Erythroblast (primary cell): Measurements from ENCODE around the gene B3GAT3.
"Not testable (repeated sequence)": the region's sequence is repeated elsewhere in the genome, so short reads cannot be mapped to it uniquely, and the experiment has no call there.

ENCODE experiments used
- DNase-seq, 2 experiments: peaks; one replicate each; lab custom pipeline; 2025; lab: John Stamatoyannopoulos, UW
- GATA1 ChIP-seq: IDR thresholded peaks from 2 replicates; pipeline ENCODE4 v1.6.1; 2011; ENCODE audit warnings: low read depth, mild to moderate bottlenecking, control low read depth, low read length, moderate library complexity
- POLR2A ChIP-seq: IDR thresholded peaks from 2 replicates; pipeline ENCODE4 v1.6.1; 2011; ENCODE audit warnings: mild to moderate bottlenecking, low read length

The B3GAT3 gene

GRCh38 chr11:62591448-62592145 is 30.2 kb downstream of the B3GAT3 start, which contains the start of gene TUT1:
Gene TUT1 (minus strand): TSS chr11:62591523. CDS start chr11:62591485, 38 bp downstream.
- TF ChIP-seq GATA1 (peak; percentile 61), POLR2A (peak; percentile 98)
- peak; percentile 99 to 100 for DNase-seq

- TF ChIP-seq POLR2A, result no peak
- no peak for TF ChIP-seq GATA1
- DNase-seq, result peak; percentile 42 to 43
These were observed 32.7 kb downstream of the B3GAT3 start for GRCh38 chr11:62588966-62589637.

- not testable (repeated sequence) for DNase-seq
These were observed 36.4 kb downstream of the B3GAT3 start for GRCh38 chr11:62585356-62585755.

GRCh38 chr11:62581735-62582134 is 40.1 kb downstream of the B3GAT3 start:
- DNase-seq, result not testable (repeated sequence)

- TF ChIP-seq GATA1 (no peak), POLR2A (no peak)
- DNase-seq, result no peak
These were observed 40.6 kb downstream of the B3GAT3 start for GRCh38 chr11:62580959-62581715.

GRCh38 chr11:62579252-62579651 is 42.5 kb downstream of the B3GAT3 start:
- DNase-seq, result no peak
- no peak for TF ChIP-seq GATA1
- no peak for TF ChIP-seq POLR2A

- no peak for TF ChIP-seq GATA1
- no peak for TF ChIP-seq POLR2A
- DNase-seq, result no peak
These were observed 43.2 kb downstream of the B3GAT3 start for GRCh38 chr11:62578541-62578940.

GRCh38 chr11:62577046-62577714 is 44.6 kb downstream of the B3GAT3 start:
- DNase-seq, result no peak
- no peak for TF ChIP-seq POLR2A
- TF ChIP-seq GATA1, result no peak

- TF ChIP-seq POLR2A (no peak), GATA1 (no peak)
- DNase-seq, result no peak
These were observed 45.9 kb downstream of the B3GAT3 start for GRCh38 chr11:62575837-62576236.

GRCh38 chr11:62575156-62575555 is 46.6 kb downstream of the B3GAT3 start:
- TF ChIP-seq POLR2A (no peak), GATA1 (no peak)
- no peak for DNase-seq

- DNase-seq, result no peak
- TF ChIP-seq POLR2A, result no peak
- TF ChIP-seq GATA1, result no peak
These were observed 47.3 kb downstream of the B3GAT3 start for GRCh38 chr11:62574363-62575071.

- TF ChIP-seq GATA1 (no peak), POLR2A (peak; percentile 76)
- DNase-seq, result peak; percentile 100
These were observed 48.0 kb downstream of the B3GAT3 start, which contains the start of gene EEF1G for GRCh38 chr11:62573592-62574362. Gene EEF1G (minus strand): TSS chr11:62573891. CDS start chr11:62573842, 49 bp downstream.
